Measurements from ENCODE around the gene FOXN3. TPM values are rescaled to one million over a fixed set of nuclear protein-coding genes. Genes with fewer than 3 reads are reported as not detected.

FOXN3 gene
- total and polyA plus RNA-seq, 10 donors, result 9.2 to 121 (median 98.3) TPM

- peak overlapping the region; percentile 64 to 87 (median 84) for H3K27ac ChIP-seq
- peaks cover 0 to 46% (median 17%) of the 10 kb centered on the region in 6 donors for H3K36me3 ChIP-seq
- peak overlapping the region in 5 of 8 donors; percentile 13 to 58 (median 29) for H3K4me3 ChIP-seq
- H3K4me1 ChIP-seq, result peaks cover 18 to 41% (median 31%) of the 10 kb centered on the region in 6 donors
- no peaks in the 10 kb centered on the region for H3K27me3 ChIP-seq (replicated peaks in 1 of 7)
- 54 to 70% (median 55%) methylated on average over 17 to 18 of the region's 18 CpGs for WGBS, 5 donors
- TF ChIP-seq CTCF (IDR thresholded peaks at IDR 0.05 in 8 of 11, conservative IDR thresholded peaks at IDR 0.05 in 3 of 11) (no peak), POLR2AphosphoS5 (IDR thresholded peaks at IDR 0.05) (no peak), POLR2A (IDR thresholded peaks at IDR 0.05) (no peak)
- DNase-seq, result no peak
- intact Hi-C loops (cut with DNase I; ENCODE audit: low total_unique reads), result no loop called here
- H3K9me3 ChIP-seq, result peaks cover 0 to 10% (median 7%) of the 10 kb centered on the region in 8 donors
These were observed 252.6 kb downstream of the FOXN3 start for GRCh38 chr14:89164168-89165073.

DNA sequence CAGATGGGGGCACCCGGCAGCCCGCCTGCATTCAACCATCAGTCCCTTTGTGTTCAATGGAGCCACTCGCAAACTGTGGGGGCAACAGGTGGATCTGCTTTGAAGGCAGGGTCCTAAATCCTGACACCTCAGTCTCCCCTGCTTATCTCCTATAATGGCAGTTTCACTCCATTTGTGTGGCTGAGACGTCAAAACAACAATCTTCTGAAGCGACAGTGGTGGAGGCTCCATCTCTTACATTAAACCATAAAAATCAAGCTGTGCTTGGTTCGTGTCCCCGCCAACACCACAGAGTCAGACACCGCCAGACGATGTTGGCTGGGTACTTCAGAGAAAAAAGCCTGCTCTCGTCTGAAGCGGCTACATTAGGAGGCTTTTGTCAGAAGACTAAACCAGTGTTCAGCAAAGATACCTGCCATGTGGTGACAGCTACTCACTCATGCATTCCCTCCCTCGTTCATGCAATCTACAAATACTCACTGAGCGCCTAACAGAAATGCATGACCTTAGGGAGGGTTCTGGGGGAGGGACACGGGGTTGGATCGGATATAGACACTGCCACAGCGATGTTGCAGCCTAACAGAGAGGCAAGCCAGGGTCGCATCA, 253.9 kb downstream of the FOXN3 start:
- TF ChIP-seq POLR2AphosphoS5 (IDR thresholded peaks at IDR 0.05) (no peak), CTCF (IDR thresholded peaks at IDR 0.05 in 8 of 11, conservative IDR thresholded peaks at IDR 0.05 in 3 of 11) (no peak), POLR2A (IDR thresholded peaks at IDR 0.05) (no peak)
- intact Hi-C loops (cut with DNase I; ENCODE audit: low total_unique reads), result no loop called here
- H3K4me1 ChIP-seq, result peaks cover 18 to 41% (median 31%) of the 10 kb centered on the region in 6 donors
- H3K36me3 ChIP-seq, result peaks cover 0 to 51% (median 17%) of the 10 kb centered on the region in 6 donors
- WGBS, 5 donors, result 94 to 95% (median 95%) methylated on average over 17 of the region's 17 CpGs
- no peak overlapping the region for H3K27ac ChIP-seq
- no peaks in the 10 kb centered on the region for H3K9me3 ChIP-seq
- H3K4me3 ChIP-seq, result no peak overlapping the region
- H3K27me3 ChIP-seq (replicated peaks in 1 of 7), result no peaks in the 10 kb centered on the region
- no peak for DNase-seq

DNA sequence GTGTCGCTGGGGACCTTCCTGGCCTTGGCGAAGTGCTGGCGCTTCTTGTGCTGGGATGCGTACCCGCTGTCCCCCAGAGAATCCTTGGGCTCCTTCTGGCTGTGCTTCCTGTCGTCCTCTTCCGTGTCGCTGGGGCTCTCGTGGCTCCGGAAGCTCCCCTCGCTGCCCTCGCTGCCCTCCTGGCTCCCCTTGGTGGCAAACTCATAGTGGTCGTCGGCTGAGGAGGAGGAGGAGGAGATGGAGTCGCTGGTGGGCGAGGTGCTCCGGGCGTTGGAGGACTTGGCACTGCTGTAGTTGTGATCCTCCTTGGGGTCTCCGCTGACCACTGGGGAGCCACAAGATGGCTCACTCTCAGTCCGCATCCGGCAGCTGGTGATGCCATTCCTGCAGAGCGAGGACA, 254.4 kb downstream of the FOXN3 start:
- 96 to 98% (median 96%) methylated on average over 20 to 22 of the region's 22 CpGs for WGBS, 5 donors

More for the DNA sequence above, 254.4 kb downstream of the FOXN3 start:
- Histone ChIP-seq H3K27ac (no peak overlapping the region), H3K4me3 (no peak overlapping the region), H3K36me3 (peaks cover 0 to 55% (median 17%) of the 10 kb centered on the region in 6 donors), H3K9me3 (no peaks in the 10 kb centered on the region), H3K4me1 (peaks cover 18 to 40% (median 31%) of the 10 kb centered on the region in 6 donors), H3K27me3 (replicated peaks in 1 of 7) (no peaks in the 10 kb centered on the region)
- intact Hi-C loops (cut with DNase I; ENCODE audit: low total_unique reads), result no loop called here
- TF ChIP-seq POLR2A (IDR thresholded peaks at IDR 0.05), result no peak
- no peak for TF ChIP-seq POLR2AphosphoS5 (IDR thresholded peaks at IDR 0.05)
- TF ChIP-seq CTCF (IDR thresholded peaks at IDR 0.05 in 8 of 11, conservative IDR thresholded peaks at IDR 0.05 in 3 of 11), result no peak
- DNase-seq, result no peak
